K562 (cell line): ENCODE measurements around the gene CDH6.

ENCODE experiments used
- CTCF ChIP-seq, 3 experiments: IDR thresholded peaks in 2 of 3; conservative IDR thresholded peaks in 1 of 3; 2 replicates each; pipeline ENCODE4 v1.5.1; 2011 to 2012; ENCODE audit warnings: low read length in 3 of 3, mild to moderate bottlenecking in 3 of 3, control low read depth in 2 of 3, improper control_type of control experiment in 1 of 3, inconsistent platforms in 1 of 3, low read depth in 1 of 3, mixed read lengths in 1 of 3, moderate library complexity in 1 of 3; ENCODE audit not compliant: insufficient read depth in 2 of 3
- E2F8 ChIP-seq: fragments of 450-650 bp; IDR thresholded peaks from 2 replicates; pipeline ENCODE4 v1.7.1; 2018; ENCODE audit warnings: mild to moderate bottlenecking, low read depth; ENCODE audit not compliant: partially characterized antibody
- MXI1 ChIP-seq: IDR thresholded peaks from 2 replicates; pipeline ENCODE4 v1.6.1; 2011; ENCODE audit warnings: low read depth, mild to moderate bottlenecking, improper control_type of control experiment, low read length
- SMAD4 ChIP-seq: fragments of 250-450 bp; sonication (Bioruptor Pico); conservative IDR thresholded peaks from 2 replicates; pipeline ENCODE4 v1.8.0; 2021; ENCODE audit warnings: inconsistent platforms, mild to moderate bottlenecking, moderate library complexity
- TAL1 ChIP-seq: fragments of 450-650 bp; IDR thresholded peaks from 2 replicates; pipeline ENCODE4 v1.6.1; 2016; ENCODE audit warnings: mild to moderate bottlenecking
- WHSC1 ChIP-seq: IDR thresholded peaks from one replicate; pipeline ENCODE4 v1.6.1; 2012; ENCODE audit warnings: low read length, control low read depth, inconsistent platforms
- YBX1 ChIP-seq: fragments of 450-650 bp; IDR thresholded peaks from 2 replicates; pipeline ENCODE4 v1.7.1; 2016; ENCODE audit warnings: mild to moderate bottlenecking
- ZNF239 ChIP-seq: fragments of 250-450 bp; sonication (Bioruptor Pico); IDR thresholded peaks from 2 replicates; pipeline ENCODE4 v1.4.0; 2020; ENCODE audit warnings: mild to moderate bottlenecking
- ZNF282 ChIP-seq: sonication (generic); formaldehyde crosslinking; IDR thresholded peaks from 2 replicates; pipeline ENCODE4 v1.8.1; 2023; ENCODE audit warnings: missing genetic modification reagents

- TF ChIP-seq CTCF (IDR thresholded peaks at IDR 0.05 in 2 of 3, conservative IDR thresholded peaks at IDR 0.05 in 1 of 3; ENCODE audit: insufficient read depth in 2 of 3, low read depth in 1 of 3, low read length in 3 of 3) (no peak), SMAD4 (no peak), MXI1 (no peak), TAL1 (no peak), ZNF282 (CRISPR knock-in tag) (no peak), ZNF239 (no peak), WHSC1 (no peak), YBX1 (no peak), E2F8 (no peak)
These were observed 75.2 kb downstream of the CDH6 start for GRCh38 chr5:31268686-31269085.
